Osteoblast (primary cell): ENCODE measurements around the gene MSANTD1. TPM values are rescaled to one million over a fixed set of nuclear protein-coding genes. Genes with fewer than 3 reads are reported as not detected.

Experiments used
- DNase-seq: peaks from one replicate; pipeline ENCODE4 v3.0.0; 2011; ENCODE audit warnings: low spot score, mixed read lengths; ENCODE audit not compliant: insufficient read length; ENCODE audit errors: missing footprints
- H2AFZ ChIP-seq: 2 replicates; pipeline ENCODE4 v1.6.0; 2011; ENCODE audit warnings: mild to moderate bottlenecking, low read length
- H3K27ac ChIP-seq: 2 replicates; pipeline ENCODE4 v1.5.1; 2011; ENCODE audit warnings: mild to moderate bottlenecking, low read depth, low read length, moderate library complexity
- H3K27me3 ChIP-seq: 2 replicates; pipeline ENCODE4 v1.6.0; 2012; ENCODE audit warnings: mild to moderate bottlenecking, control low read depth, inconsistent platforms, low read length, moderate library complexity; ENCODE audit not compliant: insufficient read depth
- H3K36me3 ChIP-seq: 2 replicates; pipeline ENCODE4 v1.5.1; 2011; ENCODE audit warnings: mild to moderate bottlenecking, low read length, control low read depth, moderate library complexity; ENCODE audit not compliant: insufficient read depth
- H3K4me1 ChIP-seq: 2 replicates; pipeline ENCODE4 v1.5.1; 2011; ENCODE audit warnings: mild to moderate bottlenecking, low read length, control low read depth, moderate library complexity; ENCODE audit not compliant: insufficient read depth
- H3K4me2 ChIP-seq: 2 replicates; pipeline ENCODE4 v1.6.0; 2011; ENCODE audit warnings: mild to moderate bottlenecking, low read length; ENCODE audit not compliant: insufficient read depth
- H3K4me3 ChIP-seq: fragments of 200-600 bp; sonication (generic); 3 replicates; pipeline ENCODE4 v1.5.1; 2012; ENCODE audit warnings: mild to moderate bottlenecking, low read length, inconsistent platforms; ENCODE audit not compliant: insufficient read depth
- H3K79me2 ChIP-seq: 2 replicates; pipeline ENCODE4 v1.6.0; 2012; ENCODE audit warnings: mild to moderate bottlenecking, low read length, control low read depth, inconsistent platforms; ENCODE audit not compliant: insufficient read depth
- H3K9me3 ChIP-seq: 2 replicates; pipeline ENCODE4 v1.5.1; 2011; ENCODE audit warnings: low read depth, low read length, control low read depth
- H4K20me1 ChIP-seq: 2 replicates; pipeline ENCODE4 v1.6.0; 2012; ENCODE audit warnings: mild to moderate bottlenecking, low read length, control low read depth; ENCODE audit not compliant: insufficient read depth
- total RNA-seq: library from RNA; depleted of rRNA; stranded (reverse); fragments of >200 nt; gene quantifications from 2 replicates; pipeline ENCODE4 v1.2.3, GENCODE V29; 2012
- TF ChIP-seq, protein P1 (sequence below): IDR thresholded peaks from 2 replicates; pipeline ENCODE4 v1.5.1; 2011; ENCODE audit warnings: mild to moderate bottlenecking, low read depth, low read length, moderate library complexity; ENCODE audit errors: extremely low read depth

MSANTD1 gene
- total RNA-seq, 1 donor = 0.72 TPM

GRCh38 chr4:3283483-3283882, 34.5 kb downstream of the MSANTD1 start:
- Histone ChIP-seq H3K4me1 (peaks cover 11% of the 10 kb centered on the region), H3K27me3 (peaks cover 27% of the 10 kb centered on the region)

DNA sequence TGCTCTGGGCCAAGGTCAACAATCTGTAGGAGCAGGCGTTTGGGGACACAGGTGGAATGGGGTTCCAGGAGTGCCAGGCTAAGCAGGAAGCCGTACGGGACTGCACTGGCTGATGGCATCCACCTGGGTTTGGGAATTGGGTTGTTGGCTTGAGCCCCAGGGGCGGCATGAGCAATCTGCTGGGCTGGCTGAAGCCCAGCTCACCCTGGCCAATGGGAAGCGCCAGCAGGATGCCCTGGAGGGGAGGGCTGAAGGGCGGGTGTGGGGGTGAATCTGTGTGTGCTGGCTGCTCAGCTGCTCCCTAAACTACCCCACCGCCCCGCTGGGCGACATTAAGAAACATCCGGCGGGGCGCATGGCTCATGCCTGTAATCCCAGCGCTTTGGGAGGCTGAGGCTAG, 35.0 kb downstream of the MSANTD1 start:
- H3K4me3 ChIP-seq = no peak overlapping the region
- no peaks in the 10 kb centered on the region for H3K36me3 ChIP-seq
- H3K9me3 ChIP-seq = no peaks in the 10 kb centered on the region
- H3K27ac ChIP-seq = no peak overlapping the region
- H3K27me3 ChIP-seq = peaks cover 25% of the 10 kb centered on the region
- H4K20me1 ChIP-seq = no peaks in the 10 kb centered on the region
- TF ChIP-seq, protein P1, sequence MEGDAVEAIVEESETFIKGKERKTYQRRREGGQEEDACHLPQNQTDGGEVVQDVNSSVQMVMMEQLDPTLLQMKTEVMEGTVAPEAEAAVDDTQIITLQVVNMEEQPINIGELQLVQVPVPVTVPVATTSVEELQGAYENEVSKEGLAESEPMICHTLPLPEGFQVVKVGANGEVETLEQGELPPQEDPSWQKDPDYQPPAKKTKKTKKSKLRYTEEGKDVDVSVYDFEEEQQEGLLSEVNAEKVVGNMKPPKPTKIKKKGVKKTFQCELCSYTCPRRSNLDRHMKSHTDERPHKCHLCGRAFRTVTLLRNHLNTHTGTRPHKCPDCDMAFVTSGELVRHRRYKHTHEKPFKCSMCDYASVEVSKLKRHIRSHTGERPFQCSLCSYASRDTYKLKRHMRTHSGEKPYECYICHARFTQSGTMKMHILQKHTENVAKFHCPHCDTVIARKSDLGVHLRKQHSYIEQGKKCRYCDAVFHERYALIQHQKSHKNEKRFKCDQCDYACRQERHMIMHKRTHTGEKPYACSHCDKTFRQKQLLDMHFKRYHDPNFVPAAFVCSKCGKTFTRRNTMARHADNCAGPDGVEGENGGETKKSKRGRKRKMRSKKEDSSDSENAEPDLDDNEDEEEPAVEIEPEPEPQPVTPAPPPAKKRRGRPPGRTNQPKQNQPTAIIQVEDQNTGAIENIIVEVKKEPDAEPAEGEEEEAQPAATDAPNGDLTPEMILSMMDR = no peak
- H3K4me2 ChIP-seq = no peak overlapping the region
- H3K4me1 ChIP-seq = peaks cover 11% of the 10 kb centered on the region
- H3K79me2 ChIP-seq = no peaks in the 10 kb centered on the region
- no peak overlapping the region for H2AFZ ChIP-seq
- DNase-seq = peak; percentile 73

More at GRCh38 chr4:3283483-3283882, 34.5 kb downstream of the MSANTD1 start:
- Histone ChIP-seq H2AFZ (no peak overlapping the region), H3K4me2 (no peak overlapping the region), H3K4me3 (no peak overlapping the region), H3K79me2 (no peaks in the 10 kb centered on the region), H3K27ac (no peak overlapping the region), H4K20me1 (no peaks in the 10 kb centered on the region), H3K36me3 (no peaks in the 10 kb centered on the region), H3K9me3 (no peaks in the 10 kb centered on the region)
- peak; percentile 35 for DNase-seq
- TF ChIP-seq, protein P1 = no peak

DNA sequence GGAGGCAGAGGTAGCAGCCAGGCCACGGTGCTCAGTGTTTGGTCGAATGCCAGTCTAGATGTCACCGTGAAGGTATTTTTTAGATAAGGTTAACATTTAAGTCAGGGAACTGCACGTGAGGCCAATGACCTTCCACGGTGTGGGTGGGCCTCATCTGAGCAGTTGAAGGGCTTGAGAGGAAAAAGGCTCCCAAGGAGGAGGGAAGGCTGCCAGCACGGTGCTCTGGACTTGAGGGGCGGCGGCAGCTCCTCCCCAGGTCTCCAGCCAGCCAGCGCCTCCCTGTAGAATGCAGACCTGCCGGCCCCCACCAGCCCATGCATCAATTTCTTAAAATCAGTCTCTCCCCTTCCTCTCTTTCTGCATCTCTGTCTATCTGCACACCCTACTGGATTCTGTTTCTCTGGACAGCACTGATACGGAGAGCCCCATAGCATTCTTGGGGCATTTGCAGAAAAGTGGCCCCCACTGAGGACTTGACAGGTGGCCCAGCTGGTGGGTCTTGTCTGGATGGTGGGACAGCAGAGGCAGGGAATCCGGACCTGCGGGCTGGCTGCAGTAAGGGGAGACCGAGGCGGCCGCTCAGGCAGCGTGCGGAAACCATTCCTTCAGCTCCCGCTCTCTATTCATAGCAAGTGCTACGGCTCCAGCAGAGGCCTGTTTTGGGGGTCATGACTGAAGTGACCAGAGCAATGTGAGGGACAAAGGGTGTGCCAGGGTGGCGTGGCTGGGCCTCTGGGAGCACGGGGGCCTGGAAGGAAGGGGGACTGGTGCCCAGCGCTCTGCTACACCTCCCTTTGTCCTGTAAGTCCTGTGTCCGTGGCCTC, 36.0 kb downstream of the MSANTD1 start:
- no peaks in the 10 kb centered on the region for H4K20me1 ChIP-seq
- no peak overlapping the region for H3K4me3 ChIP-seq
- H3K79me2 ChIP-seq = no peaks in the 10 kb centered on the region
- peaks cover 11% of the 10 kb centered on the region for H3K4me1 ChIP-seq
- H3K9me3 ChIP-seq = no peaks in the 10 kb centered on the region
- H3K27me3 ChIP-seq = peaks cover 25% of the 10 kb centered on the region
- TF ChIP-seq, protein P1 = no peak
- no peak overlapping the region for H3K4me2 ChIP-seq
- no peaks in the 10 kb centered on the region for H3K36me3 ChIP-seq
- no peak overlapping the region for H2AFZ ChIP-seq
- peak; percentile 56 for DNase-seq
- no peak overlapping the region for H3K27ac ChIP-seq

DNA sequence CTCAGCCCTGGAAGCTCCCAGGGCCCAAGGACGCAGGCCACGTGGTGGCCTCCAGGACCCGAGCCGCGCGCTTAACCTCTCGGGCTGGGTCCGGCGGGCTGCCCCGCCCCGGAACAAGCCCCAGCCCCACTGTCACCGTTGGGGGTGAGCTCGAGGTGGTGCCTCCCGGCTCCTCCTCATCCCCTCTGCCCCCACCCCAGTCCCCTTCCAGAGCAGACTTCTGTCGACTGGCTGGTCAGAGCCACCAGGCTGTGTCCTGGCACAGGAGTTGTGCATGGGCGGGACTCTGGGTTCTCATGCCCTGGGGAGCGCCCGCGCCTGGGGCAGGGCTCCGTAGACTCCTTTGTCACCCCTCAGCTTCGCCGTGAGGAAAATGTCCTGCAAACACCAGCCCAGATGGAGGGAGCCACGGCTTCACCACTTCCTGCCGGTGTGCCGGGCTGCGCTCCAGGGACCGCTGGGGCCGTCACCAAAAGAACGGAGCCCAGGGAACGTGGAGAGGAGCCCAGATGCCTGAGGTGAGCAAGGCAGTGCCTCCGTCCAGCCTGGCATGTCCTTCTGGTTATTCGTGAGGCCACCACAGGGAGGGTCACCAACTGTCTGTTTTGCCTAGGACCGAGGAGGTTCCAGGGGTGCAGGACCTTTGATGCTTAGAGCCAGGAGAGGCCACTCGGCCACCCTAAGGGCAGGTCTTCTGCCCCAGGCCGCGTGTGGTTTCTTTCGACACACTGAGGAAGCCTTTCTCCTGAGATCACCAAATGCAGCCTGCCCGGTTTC, 36.8 kb downstream of the MSANTD1 start:
- TF ChIP-seq, protein P1 = no peak
- Histone ChIP-seq H3K27ac (peak overlapping the region; percentile 37), H4K20me1 (no peaks in the 10 kb centered on the region), H3K36me3 (no peaks in the 10 kb centered on the region), H3K4me3 (peak overlapping the region; percentile 58), H2AFZ (peak overlapping the region; percentile 84), H3K9me3 (no peaks in the 10 kb centered on the region), H3K4me2 (peak overlapping the region; percentile 85), H3K79me2 (no peaks in the 10 kb centered on the region), H3K27me3 (peaks cover 20% of the 10 kb centered on the region), H3K4me1 (peaks cover 11% of the 10 kb centered on the region)
- peak; percentile 91 for DNase-seq
